Omental fat pad (tissue), 4 donors: ENCODE measurements around the gene ADARB1. TPM values are rescaled to one million over a fixed set of nuclear protein-coding genes. Genes with fewer than 3 reads are reported as not detected.
"Not testable (repeated sequence)": the region's sequence is repeated elsewhere in the genome, so short reads cannot be mapped to it uniquely, and the experiment has no call there.

ENCODE experiments used
- ATAC-seq: fragments of 150-250 bp; one replicate; pipeline ENCODE4 v1.9.1; 2016; ENCODE audit warnings: mild to moderate bottlenecking, moderate library complexity; ENCODE audit not compliant: low FRiP score
- DNase-seq: peaks from one replicate; pipeline ENCODE4 v3.0.0-alpha.2; 2019; ENCODE audit warnings: low spot score
- CTCF ChIP-seq, 3 donors: fragments of 450-650 bp; IDR thresholded peaks; one replicate each; pipeline ENCODE4 v1.5.1; 2016 to 2017; ENCODE audit warnings: antibody characterized with exemption in 3 of 3, mild to moderate bottlenecking in 3 of 3, moderate library complexity in 2 of 3
- total RNA-seq, 4 donors: library from RNA; depleted of rRNA; stranded (reverse); fragments of >200 nt; gene quantifications; one replicate each; pipeline ENCODE4 v1.1.0, GENCODE V29; 2016

The ADARB1 gene
- total RNA-seq, 4 donors from 2014 or later: 17.3 to 38.3 (median 23.3) TPM

- TF ChIP-seq CTCF (IDR thresholded peaks at IDR 0.05): peak in 1 of 3 donors; percentile 63
- peak; percentile 97 for DNase-seq
- peak; percentile 62 for ATAC-seq
Observed at GRCh38 chr21:45136927-45137611, 62.7 kb downstream of the ADARB1 start.

- no peak for ATAC-seq
- no peak for TF ChIP-seq CTCF (IDR thresholded peaks at IDR 0.05)
- no peak for DNase-seq
Observed at GRCh38 chr21:45137612-45137937, 63.2 kb downstream of the ADARB1 start.

GRCh38 chr21:45138199-45139002 is 64.0 kb downstream of the ADARB1 start:
- DNase-seq (peak; percentile 61), ATAC-seq (no peak)
- peak in 1 of 3 donors; percentile 22 for TF ChIP-seq CTCF (IDR thresholded peaks at IDR 0.05)

- ATAC-seq, DNase-seq: not testable (repeated sequence)
Observed at GRCh38 chr21:45139003-45139360, 64.6 kb downstream of the ADARB1 start.

- no peak for DNase-seq
- no peak for ATAC-seq
Observed at GRCh38 chr21:45139473-45139872, 65.1 kb downstream of the ADARB1 start.

GRCh38 chr21:45140346-45140940 is 66.1 kb downstream of the ADARB1 start:
- ATAC-seq: peak; percentile 68
- TF ChIP-seq CTCF (IDR thresholded peaks at IDR 0.05): peak in 1 of 3 donors; percentile 55
- DNase-seq: no peak

More at GRCh38 chr21:45139473-45139872, 65.1 kb downstream of the ADARB1 start:
- TF ChIP-seq CTCF (IDR thresholded peaks at IDR 0.05): no peak

GRCh38 chr21:45140944-45141343 is 66.6 kb downstream of the ADARB1 start:
- DNase-seq: not testable (repeated sequence)

GRCh38 chr21:45141507-45141906 is 67.1 kb downstream of the ADARB1 start:
- no peak for TF ChIP-seq CTCF (IDR thresholded peaks at IDR 0.05)
- ATAC-seq (no peak), DNase-seq (no peak)

More at GRCh38 chr21:45140944-45141343, 66.6 kb downstream of the ADARB1 start:
- ATAC-seq: not testable (repeated sequence)
